ENCODE results near the gene SHC3.

Gene SHC3

DNA sequence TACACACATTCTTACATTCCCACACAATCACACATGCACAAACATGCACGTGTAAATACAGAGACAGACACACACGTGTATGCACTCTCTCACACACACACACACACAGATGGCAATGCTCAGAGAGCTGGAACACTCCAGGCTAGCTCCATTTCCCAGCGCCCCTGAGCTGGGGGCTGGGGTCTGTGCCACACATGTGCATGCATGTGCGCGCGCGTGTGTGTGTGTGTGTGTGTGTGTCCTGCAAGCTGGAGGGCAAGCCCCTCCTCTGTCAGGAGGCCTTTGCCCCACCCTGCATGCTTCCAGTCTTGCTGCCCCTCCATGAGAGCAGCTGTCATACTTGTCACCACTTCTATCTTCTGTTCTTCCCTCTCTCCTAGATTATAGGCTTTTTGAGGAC lies 204.0 kb downstream of the SHC3 start:
- no peak for DNase-seq (ENCODE audit: low read depth)
- H3K4me3 ChIP-seq (ENCODE audit: low read depth, low read length) = no peak overlapping the region
- TF ChIP-seq, protein P1, sequence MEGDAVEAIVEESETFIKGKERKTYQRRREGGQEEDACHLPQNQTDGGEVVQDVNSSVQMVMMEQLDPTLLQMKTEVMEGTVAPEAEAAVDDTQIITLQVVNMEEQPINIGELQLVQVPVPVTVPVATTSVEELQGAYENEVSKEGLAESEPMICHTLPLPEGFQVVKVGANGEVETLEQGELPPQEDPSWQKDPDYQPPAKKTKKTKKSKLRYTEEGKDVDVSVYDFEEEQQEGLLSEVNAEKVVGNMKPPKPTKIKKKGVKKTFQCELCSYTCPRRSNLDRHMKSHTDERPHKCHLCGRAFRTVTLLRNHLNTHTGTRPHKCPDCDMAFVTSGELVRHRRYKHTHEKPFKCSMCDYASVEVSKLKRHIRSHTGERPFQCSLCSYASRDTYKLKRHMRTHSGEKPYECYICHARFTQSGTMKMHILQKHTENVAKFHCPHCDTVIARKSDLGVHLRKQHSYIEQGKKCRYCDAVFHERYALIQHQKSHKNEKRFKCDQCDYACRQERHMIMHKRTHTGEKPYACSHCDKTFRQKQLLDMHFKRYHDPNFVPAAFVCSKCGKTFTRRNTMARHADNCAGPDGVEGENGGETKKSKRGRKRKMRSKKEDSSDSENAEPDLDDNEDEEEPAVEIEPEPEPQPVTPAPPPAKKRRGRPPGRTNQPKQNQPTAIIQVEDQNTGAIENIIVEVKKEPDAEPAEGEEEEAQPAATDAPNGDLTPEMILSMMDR (IDR thresholded peaks at IDR 0.05; ENCODE audit: insufficient read depth, low read depth, low read length, missing control alignments) = no peak

GRCh38 chr9:88973281-88974045 lies 205.2 kb downstream of the SHC3 start:
- no peak overlapping the region for H3K4me3 ChIP-seq (ENCODE audit: low read depth, low read length)
- no peak for DNase-seq (ENCODE audit: low read depth)
- TF ChIP-seq, protein P1 (IDR thresholded peaks at IDR 0.05; ENCODE audit: insufficient read depth, low read depth, low read length, missing control alignments) = no peak

GRCh38 chr9:88972401-88972800 lies 206.2 kb downstream of the SHC3 start:
- no peak overlapping the region for H3K4me3 ChIP-seq (ENCODE audit: low read depth, low read length)
- TF ChIP-seq, protein P1 (IDR thresholded peaks at IDR 0.05; ENCODE audit: insufficient read depth, low read depth, low read length, missing control alignments) = no peak
- DNase-seq (ENCODE audit: low read depth) = no peak

GRCh38 chr9:88971131-88971960 lies 207.3 kb downstream of the SHC3 start:
- TF ChIP-seq, protein P1 (IDR thresholded peaks at IDR 0.05; ENCODE audit: insufficient read depth, low read depth, low read length, missing control alignments) = no peak
- no peak overlapping the region for H3K4me3 ChIP-seq (ENCODE audit: low read depth, low read length)
- no peak for DNase-seq (ENCODE audit: low read depth)

DNA sequence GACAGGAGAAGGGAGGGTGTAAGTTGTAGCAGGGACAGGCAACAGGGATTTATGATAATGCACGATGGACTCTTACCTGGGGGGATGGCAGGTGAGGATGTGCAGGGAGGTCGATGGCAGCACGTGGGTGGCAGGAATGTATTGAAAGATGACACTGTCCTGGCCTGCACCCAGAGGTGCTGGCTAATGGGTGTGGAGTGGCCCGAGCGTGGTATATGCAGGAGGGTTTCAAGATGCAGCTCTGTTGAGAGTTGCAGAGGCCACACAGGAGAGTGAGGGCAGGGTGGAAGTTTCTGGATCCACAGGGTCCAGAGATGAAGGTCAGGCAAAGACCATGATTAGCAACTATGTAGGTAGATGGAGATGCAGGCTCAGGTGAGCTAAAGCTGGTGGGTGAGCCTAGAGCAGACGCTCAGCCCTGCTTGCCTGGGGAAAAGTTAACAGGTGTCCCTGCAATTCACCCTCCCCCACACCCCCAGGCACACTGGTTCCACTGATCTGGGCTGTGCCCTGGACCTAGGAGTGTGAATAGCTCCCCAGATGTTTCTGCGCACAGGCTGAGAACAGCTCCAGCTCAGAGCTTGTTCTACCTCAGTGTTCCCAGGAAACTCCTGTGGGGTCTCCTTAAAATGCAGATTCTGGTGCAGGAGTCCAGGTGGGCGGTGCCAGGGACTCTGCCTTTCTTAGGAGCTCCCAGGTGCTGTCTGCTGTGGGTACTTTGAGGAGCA lies 208.8 kb downstream of the SHC3 start:
- DNase-seq (ENCODE audit: low read depth) = no peak
- no peak overlapping the region for H3K4me3 ChIP-seq (ENCODE audit: low read depth, low read length)
- TF ChIP-seq, protein P1 (IDR thresholded peaks at IDR 0.05; ENCODE audit: insufficient read depth, low read depth, low read length, missing control alignments) = no peak

GRCh38 chr9:88968799-88969198 lies 209.8 kb downstream of the SHC3 start:
- H3K4me3 ChIP-seq (ENCODE audit: low read depth, low read length) = no peak overlapping the region
- TF ChIP-seq, protein P1 (IDR thresholded peaks at IDR 0.05; ENCODE audit: insufficient read depth, low read depth, low read length, missing control alignments) = no peak
- DNase-seq (ENCODE audit: low read depth) = no peak

All from GM12865 (cell line).